ENCODE data around the gene CD52. TPM values are rescaled to one million over a fixed set of nuclear protein-coding genes. Genes with fewer than 3 reads are reported as not detected.

CD52 gene
- total and polyA plus RNA-seq, 2 experiments from 2014 or later: 7.3 TPM; not detected in 1

DNA sequence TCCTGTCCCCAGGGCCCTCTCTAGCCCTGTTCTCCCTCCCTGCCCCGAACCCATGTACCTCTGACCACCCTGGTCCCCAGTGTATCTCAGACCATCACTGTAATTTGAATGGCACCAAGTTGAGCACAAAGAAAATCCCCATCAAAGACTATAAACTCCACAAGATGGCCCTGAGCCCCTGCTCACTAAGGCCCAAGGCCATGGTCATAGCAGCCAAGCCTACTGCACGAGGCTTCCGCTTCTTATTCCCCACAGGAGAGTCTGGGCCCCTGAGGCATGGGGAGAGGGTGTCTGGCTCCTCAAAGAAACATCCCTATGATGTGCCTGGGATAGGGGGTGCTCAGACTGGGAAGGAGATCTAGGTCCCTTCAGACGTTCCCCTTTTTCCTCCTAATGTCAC is 50.2 kb downstream of the CD52 start:
- Mint-ChIP-seq H3K4me1 (peaks cover 9% of the 10 kb centered on the region; the same call in 2 of the 3 replicates), H3K9me3 (no peaks in the 10 kb centered on the region), H3K36me3 (ENCODE audit: low read depth) (no peaks in the 10 kb centered on the region), H3K27me3 (ENCODE audit: insufficient read depth, low read depth, poor library complexity) (peaks cover 16% of the 10 kb centered on the region), H3K4me3 (no peak overlapping the region), H3K27ac (no peak overlapping the region)
- Histone ChIP-seq H3K4me2 (no peak overlapping the region), H3F3A (replicated peaks; ENCODE audit: low read depth) (0 out of 2 replicates have a peak, but pooled peaks cover 6% of the 10 kb centered on the region), H3K27ac (ENCODE audit: low read depth) (no peak overlapping the region), H2AFZ (no peak overlapping the region), H3K9me2 (ENCODE audit: insufficient read depth) (no peaks in the 10 kb centered on the region), H3K4me1 (ENCODE audit: insufficient read depth) (no peaks in the 10 kb centered on the region), H4K20me1 (replicated peaks; ENCODE audit: insufficient read depth) (no peaks in the 10 kb centered on the region), H3K4me3 (no peak overlapping the region), H3K36me3 (ENCODE audit: insufficient read depth) (no peaks in the 10 kb centered on the region), H3K27me3 (ENCODE audit: insufficient read depth) (0 out of 2 replicates have a peak, but pooled peaks cover 10% of the 10 kb centered on the region), H3K79me2 (replicated peaks; ENCODE audit: insufficient read depth) (no peaks in the 10 kb centered on the region)
- TF ChIP-seq EZH2 (IDR thresholded peaks at IDR 0.05; ENCODE audit: low read depth, unreplicated experiment) (no peak), EZH2phosphoT487 (IDR thresholded peaks at IDR 0.05; ENCODE audit: unreplicated experiment) (no peak), POLR2AphosphoS5 (IDR thresholded peaks at IDR 0.05; ENCODE audit: low read depth) (no peak), CREB1 (CRISPR knock-in tag; IDR thresholded peaks at IDR 0.05; ENCODE audit: low read depth) (no peak), STAT1 (IDR thresholded peaks at IDR 0.05; ENCODE audit: unreplicated experiment) (no peak), NANOG (IDR thresholded peaks at IDR 0.05; ENCODE audit: borderline replicate concordance) (no peak), JUNB (IDR thresholded peaks at IDR 0.05; ENCODE audit: unreplicated experiment) (no peak)
- TF ChIP-seq, protein P1, sequence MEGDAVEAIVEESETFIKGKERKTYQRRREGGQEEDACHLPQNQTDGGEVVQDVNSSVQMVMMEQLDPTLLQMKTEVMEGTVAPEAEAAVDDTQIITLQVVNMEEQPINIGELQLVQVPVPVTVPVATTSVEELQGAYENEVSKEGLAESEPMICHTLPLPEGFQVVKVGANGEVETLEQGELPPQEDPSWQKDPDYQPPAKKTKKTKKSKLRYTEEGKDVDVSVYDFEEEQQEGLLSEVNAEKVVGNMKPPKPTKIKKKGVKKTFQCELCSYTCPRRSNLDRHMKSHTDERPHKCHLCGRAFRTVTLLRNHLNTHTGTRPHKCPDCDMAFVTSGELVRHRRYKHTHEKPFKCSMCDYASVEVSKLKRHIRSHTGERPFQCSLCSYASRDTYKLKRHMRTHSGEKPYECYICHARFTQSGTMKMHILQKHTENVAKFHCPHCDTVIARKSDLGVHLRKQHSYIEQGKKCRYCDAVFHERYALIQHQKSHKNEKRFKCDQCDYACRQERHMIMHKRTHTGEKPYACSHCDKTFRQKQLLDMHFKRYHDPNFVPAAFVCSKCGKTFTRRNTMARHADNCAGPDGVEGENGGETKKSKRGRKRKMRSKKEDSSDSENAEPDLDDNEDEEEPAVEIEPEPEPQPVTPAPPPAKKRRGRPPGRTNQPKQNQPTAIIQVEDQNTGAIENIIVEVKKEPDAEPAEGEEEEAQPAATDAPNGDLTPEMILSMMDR (conservative IDR thresholded peaks at IDR 0.05; ENCODE audit: low read depth in 2 of 2): no peak
- TF ChIP-seq, protein P2, sequence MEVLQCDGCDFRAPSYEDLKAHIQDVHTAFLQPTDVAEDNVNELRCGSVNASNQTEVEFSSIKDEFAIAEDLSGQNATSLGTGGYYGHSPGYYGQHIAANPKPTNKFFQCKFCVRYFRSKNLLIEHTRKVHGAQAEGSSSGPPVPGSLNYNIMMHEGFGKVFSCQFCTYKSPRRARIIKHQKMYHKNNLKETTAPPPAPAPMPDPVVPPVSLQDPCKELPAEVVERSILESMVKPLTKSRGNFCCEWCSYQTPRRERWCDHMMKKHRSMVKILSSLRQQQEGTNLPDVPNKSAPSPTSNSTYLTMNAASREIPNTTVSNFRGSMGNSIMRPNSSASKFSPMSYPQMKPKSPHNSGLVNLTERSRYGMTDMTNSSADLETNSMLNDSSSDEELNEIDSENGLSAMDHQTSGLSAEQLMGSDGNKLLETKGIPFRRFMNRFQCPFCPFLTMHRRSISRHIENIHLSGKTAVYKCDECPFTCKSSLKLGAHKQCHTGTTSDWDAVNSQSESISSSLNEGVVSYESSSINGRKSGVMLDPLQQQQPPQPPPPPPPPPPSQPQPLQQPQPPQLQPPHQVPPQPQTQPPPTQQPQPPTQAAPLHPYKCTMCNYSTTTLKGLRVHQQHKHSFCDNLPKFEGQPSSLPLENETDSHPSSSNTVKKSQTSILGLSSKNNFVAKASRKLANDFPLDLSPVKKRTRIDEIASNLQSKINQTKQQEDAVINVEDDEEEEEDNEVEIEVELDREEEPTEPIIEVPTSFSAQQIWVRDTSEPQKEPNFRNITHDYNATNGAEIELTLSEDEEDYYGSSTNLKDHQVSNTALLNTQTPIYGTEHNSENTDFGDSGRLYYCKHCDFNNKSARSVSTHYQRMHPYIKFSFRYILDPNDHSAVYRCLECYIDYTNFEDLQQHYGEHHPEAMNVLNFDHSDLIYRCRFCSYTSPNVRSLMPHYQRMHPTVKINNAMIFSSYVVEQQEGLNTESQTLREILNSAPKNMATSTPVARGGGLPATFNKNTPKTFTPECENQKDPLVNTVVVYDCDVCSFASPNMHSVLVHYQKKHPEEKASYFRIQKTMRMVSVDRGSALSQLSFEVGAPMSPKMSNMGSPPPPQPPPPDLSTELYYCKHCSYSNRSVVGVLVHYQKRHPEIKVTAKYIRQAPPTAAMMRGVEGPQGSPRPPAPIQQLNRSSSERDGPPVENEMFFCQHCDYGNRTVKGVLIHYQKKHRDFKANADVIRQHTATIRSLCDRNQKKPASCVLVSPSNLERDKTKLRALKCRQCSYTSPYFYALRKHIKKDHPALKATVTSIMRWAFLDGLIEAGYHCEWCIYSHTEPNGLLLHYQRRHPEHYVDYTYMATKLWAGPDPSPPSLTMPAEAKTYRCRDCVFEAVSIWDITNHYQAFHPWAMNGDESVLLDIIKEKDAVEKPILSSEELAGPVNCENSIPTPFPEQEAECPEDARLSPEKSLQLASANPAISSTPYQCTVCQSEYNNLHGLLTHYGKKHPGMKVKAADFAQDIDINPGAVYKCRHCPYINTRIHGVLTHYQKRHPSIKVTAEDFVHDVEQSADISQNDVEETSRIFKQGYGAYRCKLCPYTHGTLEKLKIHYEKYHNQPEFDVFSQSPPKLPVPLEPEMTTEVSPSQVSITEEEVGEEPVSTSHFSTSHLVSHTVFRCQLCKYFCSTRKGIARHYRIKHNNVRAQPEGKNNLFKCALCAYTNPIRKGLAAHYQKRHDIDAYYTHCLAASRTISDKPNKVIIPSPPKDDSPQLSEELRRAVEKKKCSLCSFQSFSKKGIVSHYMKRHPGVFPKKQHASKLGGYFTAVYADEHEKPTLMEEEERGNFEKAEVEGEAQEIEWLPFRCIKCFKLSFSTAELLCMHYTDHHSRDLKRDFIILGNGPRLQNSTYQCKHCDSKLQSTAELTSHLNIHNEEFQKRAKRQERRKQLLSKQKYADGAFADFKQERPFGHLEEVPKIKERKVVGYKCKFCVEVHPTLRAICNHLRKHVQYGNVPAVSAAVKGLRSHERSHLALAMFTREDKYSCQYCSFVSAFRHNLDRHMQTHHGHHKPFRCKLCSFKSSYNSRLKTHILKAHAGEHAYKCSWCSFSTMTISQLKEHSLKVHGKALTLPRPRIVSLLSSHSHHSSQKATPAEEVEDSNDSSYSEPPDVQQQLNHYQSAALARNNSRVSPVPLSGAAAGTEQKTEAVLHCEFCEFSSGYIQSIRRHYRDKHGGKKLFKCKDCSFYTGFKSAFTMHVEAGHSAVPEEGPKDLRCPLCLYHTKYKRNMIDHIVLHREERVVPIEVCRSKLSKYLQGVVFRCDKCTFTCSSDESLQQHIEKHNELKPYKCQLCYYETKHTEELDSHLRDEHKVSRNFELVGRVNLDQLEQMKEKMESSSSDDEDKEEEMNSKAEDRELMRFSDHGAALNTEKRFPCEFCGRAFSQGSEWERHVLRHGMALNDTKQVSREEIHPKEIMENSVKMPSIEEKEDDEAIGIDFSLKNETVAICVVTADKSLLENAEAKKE (CRISPR knock-in tag; IDR thresholded peaks at IDR 0.05): no peak
- TF ChIP-seq, protein P3, sequence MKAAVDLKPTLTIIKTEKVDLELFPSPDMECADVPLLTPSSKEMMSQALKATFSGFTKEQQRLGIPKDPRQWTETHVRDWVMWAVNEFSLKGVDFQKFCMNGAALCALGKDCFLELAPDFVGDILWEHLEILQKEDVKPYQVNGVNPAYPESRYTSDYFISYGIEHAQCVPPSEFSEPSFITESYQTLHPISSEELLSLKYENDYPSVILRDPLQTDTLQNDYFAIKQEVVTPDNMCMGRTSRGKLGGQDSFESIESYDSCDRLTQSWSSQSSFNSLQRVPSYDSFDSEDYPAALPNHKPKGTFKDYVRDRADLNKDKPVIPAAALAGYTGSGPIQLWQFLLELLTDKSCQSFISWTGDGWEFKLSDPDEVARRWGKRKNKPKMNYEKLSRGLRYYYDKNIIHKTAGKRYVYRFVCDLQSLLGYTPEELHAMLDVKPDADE (IDR thresholded peaks at IDR 0.05): no peak
- TF ChIP-seq, protein P4, sequence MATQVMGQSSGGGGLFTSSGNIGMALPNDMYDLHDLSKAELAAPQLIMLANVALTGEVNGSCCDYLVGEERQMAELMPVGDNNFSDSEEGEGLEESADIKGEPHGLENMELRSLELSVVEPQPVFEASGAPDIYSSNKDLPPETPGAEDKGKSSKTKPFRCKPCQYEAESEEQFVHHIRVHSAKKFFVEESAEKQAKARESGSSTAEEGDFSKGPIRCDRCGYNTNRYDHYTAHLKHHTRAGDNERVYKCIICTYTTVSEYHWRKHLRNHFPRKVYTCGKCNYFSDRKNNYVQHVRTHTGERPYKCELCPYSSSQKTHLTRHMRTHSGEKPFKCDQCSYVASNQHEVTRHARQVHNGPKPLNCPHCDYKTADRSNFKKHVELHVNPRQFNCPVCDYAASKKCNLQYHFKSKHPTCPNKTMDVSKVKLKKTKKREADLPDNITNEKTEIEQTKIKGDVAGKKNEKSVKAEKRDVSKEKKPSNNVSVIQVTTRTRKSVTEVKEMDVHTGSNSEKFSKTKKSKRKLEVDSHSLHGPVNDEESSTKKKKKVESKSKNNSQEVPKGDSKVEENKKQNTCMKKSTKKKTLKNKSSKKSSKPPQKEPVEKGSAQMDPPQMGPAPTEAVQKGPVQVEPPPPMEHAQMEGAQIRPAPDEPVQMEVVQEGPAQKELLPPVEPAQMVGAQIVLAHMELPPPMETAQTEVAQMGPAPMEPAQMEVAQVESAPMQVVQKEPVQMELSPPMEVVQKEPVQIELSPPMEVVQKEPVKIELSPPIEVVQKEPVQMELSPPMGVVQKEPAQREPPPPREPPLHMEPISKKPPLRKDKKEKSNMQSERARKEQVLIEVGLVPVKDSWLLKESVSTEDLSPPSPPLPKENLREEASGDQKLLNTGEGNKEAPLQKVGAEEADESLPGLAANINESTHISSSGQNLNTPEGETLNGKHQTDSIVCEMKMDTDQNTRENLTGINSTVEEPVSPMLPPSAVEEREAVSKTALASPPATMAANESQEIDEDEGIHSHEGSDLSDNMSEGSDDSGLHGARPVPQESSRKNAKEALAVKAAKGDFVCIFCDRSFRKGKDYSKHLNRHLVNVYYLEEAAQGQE (IDR thresholded peaks at IDR 0.05; ENCODE audit: unreplicated experiment): no peak
- ATAC-seq (no peak), DNase-seq (ENCODE audit: low spot score) (no peak)
